ENCODE measurements around the gene DSCAML1.

DNA sequence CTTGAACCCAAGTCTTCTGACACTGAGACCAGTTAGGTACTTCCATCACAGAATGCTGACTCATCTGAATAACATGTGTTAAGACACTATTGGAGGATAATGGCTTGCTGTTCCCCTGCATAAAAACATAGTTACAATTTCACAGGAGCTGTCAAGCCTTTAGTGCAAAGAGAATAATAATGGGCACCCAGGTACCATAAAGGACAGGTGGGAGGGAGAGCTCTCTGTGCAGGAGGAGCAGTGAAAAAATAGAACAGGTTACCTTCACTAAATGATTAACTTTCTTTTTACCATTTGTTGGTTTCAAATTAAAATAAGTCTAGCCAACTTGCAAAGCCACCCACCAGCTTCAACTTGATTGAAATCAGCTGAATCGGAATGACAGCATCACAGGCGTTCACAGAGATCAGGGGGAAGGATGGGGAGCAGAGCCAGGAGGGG is 173.2 kb downstream of the DSCAML1 start:
- TF ChIP-seq POLR2A (IDR thresholded peaks at IDR 0.05) (no peak), CTCF (IDR thresholded peaks at IDR 0.05) (no peak)

Measured in testis (tissue), 2 donors.